Upper lobe of right lung (tissue), 1 donor: Measurements from ENCODE around the gene PFKP. TPM values are rescaled to one million over a fixed set of nuclear protein-coding genes. Genes with fewer than 3 reads are reported as not detected.

Source experiments
- ATAC-seq: fragments of 200-7000 bp; cut with Tn5 transposase; one replicate; pipeline ENCODE4 v1.9.1; 2020; ENCODE audit warnings: mild to moderate bottlenecking, moderate library complexity
- DNase-seq: peaks from one replicate; pipeline ENCODE4 v3.0.0-alpha.2; 2020
- H3K27ac ChIP-seq: fragments of 200-600 bp; one replicate; pipeline ENCODE4 v1.8.0; 2022
- H3K27me3 ChIP-seq: fragments of 200-600 bp; one replicate; pipeline ENCODE4 v1.8.0; 2022; ENCODE audit warnings: mild to moderate bottlenecking
- H3K36me3 ChIP-seq: fragments of 200-600 bp; one replicate; pipeline ENCODE4 v1.8.0; 2022
- H3K4me1 ChIP-seq: fragments of 200-600 bp; one replicate; pipeline ENCODE4 v1.8.0; 2022
- H3K4me3 ChIP-seq: fragments of 200-600 bp; one replicate; pipeline ENCODE4 v1.8.0; 2022; ENCODE audit warnings: mild to moderate bottlenecking
- H3K9me3 ChIP-seq: fragments of 200-600 bp; one replicate; pipeline ENCODE4 v1.8.0; 2022
- CTCF ChIP-seq: fragments of 200-600 bp; IDR thresholded peaks from one replicate; pipeline ENCODE4 v1.8.0; 2022; ENCODE audit warnings: antibody characterized with exemption
- intact Hi-C: fragments of 100-400 bp; cut with DNase I; formaldehyde crosslinking; loops from one replicate; pipeline ENCODE4 v1.11.0; 2022
- total RNA-seq: library from RNA; stranded (reverse); fragmentation: NEBNext Ultra II Directional; extraction: Animal tissue kit (Norgen Biotek cat#: 25700); gene quantifications from one replicate; pipeline ENCODE4 v1.2.1, GENCODE V29; 2021
- donor health status: DM: no; HTN: yes; CAD: no; lungs with severe emphysema.

PFKP gene
- total RNA-seq, 1 donor from 2014 or later, result 29.3 TPM

DNA sequence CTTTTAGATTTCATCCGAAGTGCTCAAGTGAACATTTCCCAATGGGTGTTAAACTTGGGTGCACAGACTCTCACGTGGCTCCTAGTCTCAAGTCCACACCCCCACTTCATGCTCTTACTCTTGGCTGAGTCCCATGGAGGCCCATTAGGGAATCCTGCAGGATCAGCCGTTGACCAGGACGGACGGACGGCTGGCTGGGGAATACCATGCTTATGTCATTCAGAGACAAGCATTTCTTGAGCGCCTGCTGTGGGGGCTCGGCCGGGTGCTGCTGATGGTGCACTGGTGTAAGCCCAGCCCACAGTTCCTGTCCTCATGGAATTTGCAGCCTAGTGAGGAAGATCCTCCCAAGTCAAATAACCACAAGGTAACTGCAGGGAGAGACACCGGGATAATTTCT is 60.6 kb downstream of the PFKP start:
- intact Hi-C loops, result no loop called here
- no peaks in the 10 kb centered on the region for H3K27me3 ChIP-seq
- no peak overlapping the region for H3K4me3 ChIP-seq
- H3K9me3 ChIP-seq, result no peaks in the 10 kb centered on the region
- peak; percentile 2 for ATAC-seq
- H3K27ac ChIP-seq, result no peak overlapping the region
- H3K4me1 ChIP-seq, result peaks cover 10% of the 10 kb centered on the region
- peaks cover 13% of the 10 kb centered on the region for H3K36me3 ChIP-seq
- no peak for DNase-seq
- TF ChIP-seq CTCF, result no peak

DNA sequence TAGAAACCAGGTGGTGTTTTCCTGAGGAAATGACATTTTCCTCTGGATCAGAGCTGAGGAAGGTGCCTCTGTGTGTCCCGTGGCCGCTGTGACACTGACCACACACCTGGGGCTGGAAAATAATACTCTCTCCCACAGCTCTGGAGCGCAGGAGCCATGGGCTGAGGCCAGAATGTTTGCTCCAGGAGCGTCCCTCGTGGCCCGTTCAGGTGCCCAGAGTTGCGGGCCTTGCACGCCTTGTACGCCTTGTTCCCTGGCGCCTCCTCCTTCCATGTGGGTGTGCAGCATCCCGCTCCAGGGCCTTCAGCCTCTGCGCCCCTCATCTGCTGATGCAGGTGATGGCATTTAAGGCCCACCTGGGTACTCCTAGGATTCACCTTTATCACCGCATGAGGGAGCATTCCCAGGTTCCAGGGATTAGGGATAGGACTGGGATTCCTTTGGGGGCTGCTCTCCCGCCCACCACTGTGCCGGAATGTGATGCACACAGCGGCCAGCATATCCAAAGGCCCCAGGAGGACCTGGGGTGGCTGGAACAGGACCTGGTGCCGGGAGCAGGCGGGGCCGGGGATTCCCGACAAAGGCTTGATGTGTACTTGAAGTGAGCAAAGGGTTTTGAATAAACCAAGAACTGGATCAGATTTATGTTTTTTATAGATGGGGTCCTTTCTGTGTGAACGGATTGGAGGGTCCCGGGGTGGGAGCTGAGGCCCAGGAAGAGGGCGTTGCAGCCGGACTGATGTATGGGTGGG is 61.2 kb downstream of the PFKP start:
- H3K36me3 ChIP-seq, result peaks cover 18% of the 10 kb centered on the region
- H3K4me3 ChIP-seq, result no peak overlapping the region
- TF ChIP-seq CTCF, result no peak
- ATAC-seq (no peak), DNase-seq (no peak)
- intact Hi-C loops, result no loop called here
- no peaks in the 10 kb centered on the region for H3K27me3 ChIP-seq
- peaks cover 10% of the 10 kb centered on the region for H3K4me1 ChIP-seq
- H3K9me3 ChIP-seq, result no peaks in the 10 kb centered on the region
- no peak overlapping the region for H3K27ac ChIP-seq

GRCh38 chr10:3129581-3130340 is 62.4 kb downstream of the PFKP start:
- ATAC-seq (no peak), DNase-seq (no peak)
- peaks cover 10% of the 10 kb centered on the region for H3K4me1 ChIP-seq
- H3K4me3 ChIP-seq, result no peak overlapping the region
- no peak overlapping the region for H3K27ac ChIP-seq
- no peaks in the 10 kb centered on the region for H3K9me3 ChIP-seq
- TF ChIP-seq CTCF, result no peak
- intact Hi-C loops, result no loop called here
- no peaks in the 10 kb centered on the region for H3K27me3 ChIP-seq
- H3K36me3 ChIP-seq, result peaks cover 30% of the 10 kb centered on the region

GRCh38 chr10:3131098-3131497 is 63.8 kb downstream of the PFKP start:
- no peaks in the 10 kb centered on the region for H3K27me3 ChIP-seq

More at GRCh38 chr10:3131098-3131497, 63.8 kb downstream of the PFKP start:
- no peak for TF ChIP-seq CTCF
- intact Hi-C loops, result no loop called here
- Histone ChIP-seq H3K9me3 (no peaks in the 10 kb centered on the region), H3K27ac (no peak overlapping the region), H3K4me1 (peaks cover 10% of the 10 kb centered on the region), H3K4me3 (no peak overlapping the region), H3K36me3 (peaks cover 43% of the 10 kb centered on the region)
- DNase-seq (no peak), ATAC-seq (no peak)
